HG02678 (cell line): ENCODE results near the gene FRMPD3.
"Not testable (repeated sequence)": the region's sequence is repeated elsewhere in the genome, so short reads cannot be mapped to it uniquely, and the experiment has no call there.

Experiments
- ATAC-seq: cut with Tn5 transposase; IDR thresholded peaks from one replicate; pipeline ENCODE4 v1.9.1; 2021; ENCODE audit warnings: mild to moderate bottlenecking, moderate library complexity; ENCODE audit not compliant: unreplicated experiment

FRMPD3 gene

GRCh38 chrX:107448998-107449835 is at the start of gene FRMPD3:
Gene FRMPD3, plus strand, starts transcription at chrX:107449652. Its CDS starts 76,937 bp downstream, at chrX:107526589.
- no peak for ATAC-seq

GRCh38 chrX:107420571-107420970 is 28.9 kb upstream of the FRMPD3 start:
- ATAC-seq: no peak

GRCh38 chrX:107421337-107421861 is 28.1 kb upstream of the FRMPD3 start:
- no peak for ATAC-seq

GRCh38 chrX:107429090-107429489 is 20.4 kb upstream of the FRMPD3 start:
- ATAC-seq: no peak

- ATAC-seq: no peak
These were observed 9.3 kb upstream of the FRMPD3 start for GRCh38 chrX:107440187-107440586.

- ATAC-seq: no peak
These were observed 8.8 kb upstream of the FRMPD3 start for GRCh38 chrX:107440692-107441091.

- ATAC-seq: no peak
These were observed 6.4 kb upstream of the FRMPD3 start for GRCh38 chrX:107442914-107443527.

GRCh38 chrX:107445146-107445545 is 4.3 kb upstream of the FRMPD3 start:
- ATAC-seq: no peak

GRCh38 chrX:107445631-107446030 is 3.8 kb upstream of the FRMPD3 start:
- ATAC-seq: no peak

- ATAC-seq: no peak
These were observed 1.8 kb upstream of the FRMPD3 start for GRCh38 chrX:107447642-107448041.

- no peak for ATAC-seq
These were observed 841 bp upstream of the FRMPD3 start for GRCh38 chrX:107448625-107448997.

GRCh38 chrX:107450823-107451509 is 1.5 kb downstream of the FRMPD3 start:
- no peak for ATAC-seq

- ATAC-seq: no peak
These were observed 2.3 kb downstream of the FRMPD3 start for GRCh38 chrX:107451731-107452130.

GRCh38 chrX:107452581-107452980 is 3.1 kb downstream of the FRMPD3 start:
- ATAC-seq: no peak

GRCh38 chrX:107454302-107454701 is 4.8 kb downstream of the FRMPD3 start:
- ATAC-seq: no peak

- ATAC-seq: no peak
These were observed 7.8 kb downstream of the FRMPD3 start for GRCh38 chrX:107457289-107457688.

- peak; percentile 68 for ATAC-seq
These were observed 16.6 kb downstream of the FRMPD3 start for GRCh38 chrX:107465932-107466620.

- no peak for ATAC-seq
These were observed 17.8 kb downstream of the FRMPD3 start for GRCh38 chrX:107467271-107467670.

- no peak for ATAC-seq
These were observed 20.7 kb downstream of the FRMPD3 start for GRCh38 chrX:107470198-107470597.

- no peak for ATAC-seq
These were observed 21.5 kb downstream of the FRMPD3 start for GRCh38 chrX:107470971-107471370.

- ATAC-seq: not testable (repeated sequence)
These were observed 22.0 kb downstream of the FRMPD3 start for GRCh38 chrX:107471420-107471819.
